Activated naive CD8-positive, alpha-beta T cell treated with anti-CD3 and anti-CD28 coated beads, Interleukin-2, amount 10 ng/mL, durations not matched to agents 7 days and 5 days (primary cell): ENCODE measurements around the gene ZMYND10. TPM values are rescaled to one million over a fixed set of nuclear protein-coding genes. Genes with fewer than 3 reads are reported as not detected.

Source experiments
- ATAC-seq: fragments of 150-1000 bp; cut with Tn5 transposase; one replicate; pipeline ENCODE4 v1.10.0; 2021; ENCODE audit warnings: low read depth, moderate library complexity
- POLR2A ChIA-PET: fragments of 350-600 bp; sonication (Branson Sonifier 250); formaldehyde crosslinking; loops from one replicate; lab custom pipeline; 2021; ENCODE audit warnings: antibody characterized with exemption; lab: Charles Lee
- DNase-seq: peaks from one replicate; pipeline ENCODE4 v3.0.0; 2021
- H3K27ac Mint-ChIP-seq: one replicate; pipeline ENCODE4 v1.8.0; 2022; ENCODE audit warnings: mild to moderate bottlenecking, mixed read lengths
- H3K27me3 Mint-ChIP-seq: one replicate; pipeline ENCODE4 v1.8.0; 2022; ENCODE audit warnings: mild to moderate bottlenecking, moderate library complexity, mixed read lengths
- H3K36me3 Mint-ChIP-seq: one replicate; pipeline ENCODE4 v1.8.0; 2021; ENCODE audit warnings: mild to moderate bottlenecking, mixed read lengths
- H3K4me1 Mint-ChIP-seq: one replicate; pipeline ENCODE4 v1.8.0; 2021; ENCODE audit warnings: mixed read lengths
- H3K4me3 Mint-ChIP-seq: one replicate; pipeline ENCODE4 v1.8.0; 2022; ENCODE audit warnings: mild to moderate bottlenecking, moderate library complexity, mixed read lengths
- H3K9me3 Mint-ChIP-seq: one replicate; pipeline ENCODE4 v1.8.0; 2021; ENCODE audit warnings: mixed read lengths
- total RNA-seq, 2 experiments: library from RNA; stranded (reverse); gene quantifications; one replicate each; pipeline ENCODE4 v1.2.3, GENCODE V29; 2021

The ZMYND10 gene
- total RNA-seq, 2 experiments from 2014 or later: 2.2 to 2.7 TPM

GRCh38 chr3:50364573-50365079 is 19.1 kb upstream of the ZMYND10 start:
- H3K4me3 Mint-ChIP-seq: peak overlapping the region; percentile 83
- H3K36me3 Mint-ChIP-seq: no peaks in the 10 kb centered on the region
- ATAC-seq (peak; percentile 27), DNase-seq (no peak)
- POLR2A ChIA-PET: interaction anchor here (0.7 to 2.1 kb wide), 4 partner anchors 14 to 247 kb away, joined by 6 to 15 read pairs (median 8); partner anchors contain the start of genes C3orf18, CISH, CYB561D2 and NPRL2
- H3K27me3 Mint-ChIP-seq: no peaks in the 10 kb centered on the region
- H3K4me1 Mint-ChIP-seq: peaks cover 9% of the 10 kb centered on the region
- no peaks in the 10 kb centered on the region for H3K9me3 Mint-ChIP-seq
- no peak overlapping the region for H3K27ac Mint-ChIP-seq

- POLR2A ChIA-PET: interaction anchor here (1.0 to 1.6 kb wide), 4 partner anchors 9 to 32 kb away, joined by 3 to 12 read pairs (median 5); partner anchors contain the start of genes CYB561D2, NPRL2, RASSF1 and TUSC2
- DNase-seq (no peak), ATAC-seq (no peak)
- Mint-ChIP-seq H3K27ac (peak overlapping the region; percentile 92), H3K36me3 (peaks cover 7% of the 10 kb centered on the region), H3K4me1 (peaks cover 32% of the 10 kb centered on the region), H3K4me3 (peak overlapping the region; percentile 96), H3K9me3 (no peaks in the 10 kb centered on the region), H3K27me3 (no peaks in the 10 kb centered on the region)
Observed at GRCh38 chr3:50359760-50360110, 14.2 kb upstream of the ZMYND10 start.

- peaks cover 9% of the 10 kb centered on the region for H3K36me3 Mint-ChIP-seq
- no peaks in the 10 kb centered on the region for H3K27me3 Mint-ChIP-seq
- peaks cover 32% of the 10 kb centered on the region for H3K4me1 Mint-ChIP-seq
- POLR2A ChIA-PET: interaction anchor here (1.0 to 1.6 kb wide), 4 partner anchors 9 to 31 kb away, joined by 3 to 12 read pairs (median 5); partner anchors contain the start of genes CYB561D2, NPRL2, RASSF1 and TUSC2
- no peaks in the 10 kb centered on the region for H3K9me3 Mint-ChIP-seq
- peak within 1 kb of the TSS; percentile 92 for H3K27ac Mint-ChIP-seq
- ATAC-seq: peak; percentile 99
- H3K4me3 Mint-ChIP-seq: peak within 1 kb of the TSS; percentile 96
- peak; percentile 86 for DNase-seq
Observed at GRCh38 chr3:50358911-50359759, 13.6 kb upstream of the ZMYND10 start, which contains the start of gene TMEM115. Gene TMEM115 (minus strand): TSS chr3:50359521. CDS start chr3:50359063, 458 bp downstream.

DNA sequence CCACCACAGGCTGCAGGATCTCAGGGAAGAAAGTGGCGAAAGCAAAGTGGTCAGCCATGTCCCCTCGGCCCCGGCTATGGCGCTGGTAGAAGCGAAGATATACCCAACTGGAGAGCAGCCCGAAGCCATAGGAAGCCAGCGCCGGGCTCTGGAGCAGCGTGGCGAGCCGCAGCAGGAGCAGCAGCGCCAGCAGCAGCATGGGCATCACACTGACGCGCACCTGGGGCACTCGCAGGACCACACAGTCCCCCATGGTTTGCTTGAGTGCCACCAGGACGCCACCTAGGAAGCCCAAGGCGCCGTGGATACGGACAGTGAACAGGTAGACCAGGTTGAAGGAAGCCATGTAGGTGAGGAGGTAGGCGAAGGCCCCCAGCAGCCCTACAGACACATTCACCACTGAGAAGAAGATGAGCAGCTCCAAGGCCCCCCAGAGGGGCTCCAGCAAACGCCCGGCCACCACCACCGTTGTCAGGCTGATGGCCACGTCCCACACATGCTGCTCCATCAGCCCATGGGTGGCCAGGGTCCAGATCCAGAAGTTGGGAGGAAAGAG is 12.9 kb upstream of the ZMYND10 start:
- peaks cover 32% of the 10 kb centered on the region for H3K4me1 Mint-ChIP-seq
- no peak for DNase-seq
- H3K4me3 Mint-ChIP-seq: peak overlapping the region; percentile 96
- peaks cover 11% of the 10 kb centered on the region for H3K36me3 Mint-ChIP-seq
- POLR2A ChIA-PET: interaction anchor here (0.6 to 1.2 kb wide), 2 partner anchors 18 to 21 kb away, joined by 5 read pairs; partner anchors contain the start of gene RASSF1
- H3K27ac Mint-ChIP-seq: peak overlapping the region; percentile 88
- H3K9me3 Mint-ChIP-seq: no peaks in the 10 kb centered on the region
- no peak for ATAC-seq
- no peaks in the 10 kb centered on the region for H3K27me3 Mint-ChIP-seq

GRCh38 chr3:50357481-50357880 is 11.9 kb upstream of the ZMYND10 start:
- DNase-seq: no peak
- peaks cover 36% of the 10 kb centered on the region for H3K4me1 Mint-ChIP-seq
- no peaks in the 10 kb centered on the region for H3K27me3 Mint-ChIP-seq
- H3K36me3 Mint-ChIP-seq: peaks cover 12% of the 10 kb centered on the region
- ATAC-seq: no peak
- peak overlapping the region; percentile 61 for H3K27ac Mint-ChIP-seq
- peak overlapping the region; percentile 96 for H3K4me3 Mint-ChIP-seq
- POLR2A ChIA-PET: interaction anchor here (0.6 to 5.8 kb wide), 7 partner anchors 15 to 210 kb away, joined by 3 to 45 read pairs (median 4); partner anchors contain the start of genes C3orf18, RASSF1 and TUSC2
- H3K9me3 Mint-ChIP-seq: no peaks in the 10 kb centered on the region

DNA sequence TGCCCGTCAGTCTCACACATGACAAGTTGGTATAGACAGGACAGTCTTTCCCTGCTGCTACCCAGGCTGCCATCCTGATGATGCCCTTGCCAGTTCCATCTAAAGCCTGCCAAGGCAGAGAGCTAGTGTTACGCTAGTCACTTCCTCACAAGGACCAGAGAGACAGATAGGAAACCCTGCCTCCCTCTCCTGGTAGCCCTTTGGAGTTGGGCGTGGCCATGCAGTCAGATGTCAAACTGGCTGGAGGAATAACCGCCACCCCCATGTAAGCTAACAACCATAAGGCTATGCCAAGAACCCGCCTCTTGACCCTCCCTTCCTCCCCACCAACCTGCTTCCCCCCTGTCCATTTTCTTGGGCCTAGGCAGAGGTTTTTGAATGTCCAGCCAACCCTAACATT is 11.0 kb upstream of the ZMYND10 start:
- Mint-ChIP-seq H3K36me3 (peaks cover 12% of the 10 kb centered on the region), H3K27me3 (no peaks in the 10 kb centered on the region), H3K4me1 (peaks cover 37% of the 10 kb centered on the region), H3K4me3 (peak overlapping the region; percentile 96), H3K9me3 (no peaks in the 10 kb centered on the region), H3K27ac (no peak overlapping the region)
- DNase-seq (no peak), ATAC-seq (no peak)
- POLR2A ChIA-PET: interaction anchor here (1.1 to 5.8 kb wide), 4 partner anchors 15 to 28 kb away, joined by 3 to 45 read pairs (median 6); partner anchors contain the start of genes RASSF1 and TUSC2

DNA sequence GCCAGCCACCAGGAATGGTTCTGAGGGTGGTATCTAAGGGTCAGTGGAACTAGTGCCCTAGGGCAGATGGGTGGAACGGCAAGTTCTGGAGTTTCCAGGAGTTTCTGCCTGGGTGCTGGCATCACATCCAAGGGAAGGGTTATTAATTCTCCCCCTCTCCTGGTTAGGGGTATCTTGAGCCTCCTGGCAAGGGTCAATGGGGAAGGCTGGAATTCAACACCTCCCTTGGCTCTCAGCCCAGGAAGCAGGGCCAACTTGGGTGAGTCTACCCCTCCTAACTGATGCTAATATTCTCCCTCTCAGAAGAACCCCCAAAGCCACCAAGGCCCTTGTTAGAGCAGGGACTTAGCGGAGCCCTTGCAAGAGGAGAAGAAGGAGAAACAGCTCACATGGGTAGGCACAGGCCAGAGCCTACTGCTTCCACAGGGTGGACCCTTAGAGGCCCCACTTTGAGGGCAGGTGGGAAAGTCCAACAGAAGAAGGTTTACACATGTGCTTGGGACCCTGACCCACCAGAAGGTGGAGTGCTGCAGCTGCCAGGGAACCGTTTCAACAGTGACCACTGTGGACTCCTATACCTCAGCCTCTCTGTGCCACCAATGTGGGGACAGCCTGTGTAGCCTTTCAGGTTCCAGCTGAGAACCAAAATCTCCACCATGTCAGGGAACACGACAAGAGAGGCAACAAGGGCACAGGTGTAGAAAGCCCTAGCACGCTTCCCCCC is 10.5 kb upstream of the ZMYND10 start:
- DNase-seq (no peak), ATAC-seq (no peak)
- H3K4me3 Mint-ChIP-seq: peak overlapping the region; percentile 96
- H3K36me3 Mint-ChIP-seq: peaks cover 12% of the 10 kb centered on the region
- peaks cover 42% of the 10 kb centered on the region for H3K4me1 Mint-ChIP-seq
- no peak overlapping the region for H3K27ac Mint-ChIP-seq
- no peaks in the 10 kb centered on the region for H3K9me3 Mint-ChIP-seq
- no peaks in the 10 kb centered on the region for H3K27me3 Mint-ChIP-seq
- POLR2A ChIA-PET: interaction anchor here (1.1 to 5.8 kb wide), 3 partner anchors 15 to 28 kb away, joined by 3 to 45 read pairs (median 9); partner anchors contain the start of genes RASSF1 and TUSC2

DNA sequence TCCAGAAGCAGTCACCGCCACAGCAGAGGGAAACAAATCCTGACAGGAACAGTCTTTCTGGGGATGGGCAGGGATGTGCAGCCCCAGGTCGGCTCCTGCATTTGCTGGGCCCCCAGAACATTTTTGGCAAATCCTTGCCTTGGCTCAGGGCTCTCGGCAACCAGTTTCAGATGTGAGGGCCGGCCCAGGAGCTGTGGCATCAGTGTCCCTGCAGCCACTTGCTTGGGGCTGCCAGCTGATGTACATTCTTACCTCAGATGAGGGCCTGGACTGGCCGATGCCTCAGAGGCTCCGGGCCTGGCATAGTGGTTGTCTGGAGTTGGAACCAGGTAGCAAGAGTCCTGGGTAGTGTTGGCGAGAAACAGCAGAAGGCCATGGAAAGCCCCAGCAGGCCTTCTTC is 9.3 kb upstream of the ZMYND10 start:
- H3K4me3 Mint-ChIP-seq: no peak overlapping the region
- POLR2A ChIA-PET: interaction anchor here (1.5 to 7.0 kb wide), 3 partner anchors 11 to 18 kb away, joined by 7 to 82 read pairs (median 45); partner anchors contain the start of gene RASSF1
- H3K9me3 Mint-ChIP-seq: no peaks in the 10 kb centered on the region

GRCh38 chr3:50354186-50354764 is 8.7 kb upstream of the ZMYND10 start:
- H3K27ac Mint-ChIP-seq: peak overlapping the region; percentile 18
- H3K36me3 Mint-ChIP-seq: peaks cover 12% of the 10 kb centered on the region

More for the DNA sequence above, 9.3 kb upstream of the ZMYND10 start:
- Mint-ChIP-seq H3K27me3 (no peaks in the 10 kb centered on the region), H3K27ac (no peak overlapping the region), H3K4me1 (peaks cover 47% of the 10 kb centered on the region), H3K36me3 (peaks cover 12% of the 10 kb centered on the region)
- ATAC-seq (no peak), DNase-seq (no peak)

GRCh38 chr3:50353245-50354004 is 7.9 kb upstream of the ZMYND10 start:
- Mint-ChIP-seq H3K4me3 (no peak overlapping the region), H3K9me3 (no peaks in the 10 kb centered on the region), H3K36me3 (peaks cover 15% of the 10 kb centered on the region), H3K27ac (no peak overlapping the region), H3K27me3 (no peaks in the 10 kb centered on the region), H3K4me1 (peaks cover 50% of the 10 kb centered on the region)
- DNase-seq (no peak), ATAC-seq (no peak)
- POLR2A ChIA-PET: interaction anchor here (0.6 to 7.0 kb wide), 7 partner anchors 9 to 248 kb away, joined by 3 to 82 read pairs (median 7); partner anchors contain the start of gene RASSF1

More at GRCh38 chr3:50354186-50354764, 8.7 kb upstream of the ZMYND10 start:
- POLR2A ChIA-PET: interaction anchor here (1.1 to 7.0 kb wide), 4 partner anchors 10 to 17 kb away, joined by 3 to 82 read pairs (median 26); partner anchors contain the start of gene RASSF1
- peaks cover 47% of the 10 kb centered on the region for H3K4me1 Mint-ChIP-seq
- H3K27me3 Mint-ChIP-seq: no peaks in the 10 kb centered on the region
- no peak overlapping the region for H3K4me3 Mint-ChIP-seq
- DNase-seq: no peak
- no peak for ATAC-seq
- H3K9me3 Mint-ChIP-seq: no peaks in the 10 kb centered on the region

DNA sequence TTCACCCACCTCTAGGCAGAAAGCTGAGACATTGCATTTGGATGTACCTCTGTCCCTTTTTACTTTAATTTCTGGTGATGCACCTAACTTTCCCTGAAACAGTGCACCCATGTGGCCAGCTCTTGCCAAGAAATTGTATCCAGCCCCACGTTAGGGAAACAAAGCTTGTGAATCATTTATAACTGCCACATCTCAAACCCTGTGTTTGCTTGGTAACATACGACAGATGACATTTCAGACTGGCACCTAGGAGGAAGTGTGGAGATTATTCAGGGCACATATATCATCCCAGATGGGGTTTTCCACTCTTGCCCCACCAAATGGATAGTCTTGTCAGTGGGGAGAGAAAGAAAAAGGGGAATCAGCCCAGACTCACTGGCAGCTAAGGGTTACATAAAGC is 7.2 kb upstream of the ZMYND10 start:
- DNase-seq (no peak), ATAC-seq (no peak)
- H3K27ac Mint-ChIP-seq: no peak overlapping the region
- H3K4me3 Mint-ChIP-seq: no peak overlapping the region
- H3K4me1 Mint-ChIP-seq: peaks cover 47% of the 10 kb centered on the region
- peaks cover 16% of the 10 kb centered on the region for H3K36me3 Mint-ChIP-seq
- POLR2A ChIA-PET: interaction anchor here (0.6 to 7.0 kb wide), 7 partner anchors 11 to 258 kb away, joined by 3 to 82 read pairs (median 8); partner anchors contain the start of genes C3orf18, CISH and RASSF1
- H3K27me3 Mint-ChIP-seq: no peaks in the 10 kb centered on the region
- no peaks in the 10 kb centered on the region for H3K9me3 Mint-ChIP-seq
